Renal cortex interstitium (tissue), 15 donors: ENCODE measurements around the gene RNF220. TPM values are rescaled to one million over a fixed set of nuclear protein-coding genes. Genes with fewer than 3 reads are reported as not detected.
A peak's percentile ranks its signal among the peaks of the same experiment; 100 is the strongest.

Experiments
- DNase-seq, 11 donors: peaks; one replicate each; pipeline ENCODE4 v3.0.0-alpha.2; 2013; ENCODE audit warnings: low read depth in 9 of 11, low spot score in 4 of 11; ENCODE audit errors: extremely low read depth in 1 of 11
- long read RNA-seq, 16 experiments: transcript quantifications; one replicate each; lab custom pipeline, GENCODE V29; 2026
- polyA plus RNA-seq, 3 donors: library from polyadenylated mRNA; unstranded; fragments of 120-200 nt; gene quantifications; one replicate each; pipeline ENCODE4 v1.2.1, GENCODE V29; 2013; ENCODE audit not compliant: insufficient read length in 3 of 3

Gene RNF220
- 100 to 1,000 TPM in 2 of 3 donors, 10 to 100 TPM in 1; 94.1 to 103 (median 102) TPM for polyA plus RNA-seq
- long read RNA-seq, donor 1, partial matches to known transcripts: 7 of 7 reads
- long read RNA-seq, donor 1, other reads (novel, unspliced or antisense): 0 of 7 reads
- long read RNA-seq, donor 2: 0 reads
- long read RNA-seq, donor 3, partial matches to known transcripts: 15 of 38 reads
- long read RNA-seq, donor 3, other reads (novel, unspliced or antisense): 23 of 38 reads
- long read RNA-seq, donor 4: 0 reads
- long read RNA-seq, donor 5: 0 reads
- long read RNA-seq, donor 6, partial matches to known transcripts: 14 of 15 reads
- long read RNA-seq, donor 6, other reads (novel, unspliced or antisense): 0 of 15 reads
- long read RNA-seq, donor 7, partial matches to known transcripts: 8 of 19 reads
- long read RNA-seq, donor 7, other reads (novel, unspliced or antisense): 10 of 19 reads
- long read RNA-seq, donor 8, partial matches to known transcripts: 61 of 74 reads
- long read RNA-seq, donor 8, other reads (novel, unspliced or antisense): 13 of 74 reads
- long read RNA-seq, donor 9, partial matches to known transcripts: 13 of 18 reads
- long read RNA-seq, donor 9, other reads (novel, unspliced or antisense): 5 of 18 reads
- long read RNA-seq, donor 10, partial matches to known transcripts: 43 of 45 reads
- long read RNA-seq, donor 10, other reads (novel, unspliced or antisense): 0 of 45 reads
- long read RNA-seq, donor 11, partial matches to known transcripts: 17 of 24 reads
- long read RNA-seq, donor 11, other reads (novel, unspliced or antisense): 6 of 24 reads
- long read RNA-seq, donor 12, partial matches to known transcripts: 0 of 1 reads
- long read RNA-seq, donor 12, other reads (novel, unspliced or antisense): 0 of 1 reads
- long read RNA-seq, donor 13, partial matches to known transcripts: 60 of 101 reads
- long read RNA-seq, donor 13, other reads (novel, unspliced or antisense): 37 of 101 reads
- long read RNA-seq, donor 14, partial matches to known transcripts: 7 of 20 reads
- long read RNA-seq, donor 14, other reads (novel, unspliced or antisense): 12 of 20 reads
- long read RNA-seq, donor 15, partial matches to known transcripts: 7 of 7 reads
- long read RNA-seq, donor 15, other reads (novel, unspliced or antisense): 0 of 7 reads
- long read RNA-seq, donor 16, partial matches to known transcripts: 88 of 125 reads
- long read RNA-seq, donor 16, other reads (novel, unspliced or antisense): 33 of 125 reads

GRCh38 chr1:44405031-44405797 is at the start of gene RNF220:
TSS of gene RNF220 (plus strand) at chr1:44405255.
- peak in 5 of 11 donors; percentile 48 to 65 (median 59) for DNase-seq

GRCh38 chr1:44355582-44356305 is 49.3 kb upstream of the RNF220 start:
- no peak for DNase-seq

GRCh38 chr1:44357710-44358109 is 47.3 kb upstream of the RNF220 start:
- no peak for DNase-seq

- DNase-seq: no peak
Observed at GRCh38 chr1:44359234-44359935, 45.7 kb upstream of the RNF220 start.

- no peak for DNase-seq
Observed at GRCh38 chr1:44361478-44361877, 43.6 kb upstream of the RNF220 start.

- DNase-seq: no peak
Observed at GRCh38 chr1:44366371-44366975, 38.6 kb upstream of the RNF220 start.

GRCh38 chr1:44367944-44368343 is 37.1 kb upstream of the RNF220 start:
- no peak for DNase-seq

- no peak for DNase-seq
Observed at GRCh38 chr1:44368471-44369151, 36.4 kb upstream of the RNF220 start.

- DNase-seq: no peak
Observed at GRCh38 chr1:44371206-44371605, 33.8 kb upstream of the RNF220 start.

- DNase-seq: no peak
Observed at GRCh38 chr1:44375547-44375946, 29.5 kb upstream of the RNF220 start.

GRCh38 chr1:44377925-44378784 is 26.9 kb upstream of the RNF220 start:
- DNase-seq: peak in 7 of 11 donors; percentile 11 to 46 (median 30)

- no peak for DNase-seq
Observed at GRCh38 chr1:44380666-44381177, 24.3 kb upstream of the RNF220 start.

- DNase-seq: no peak
Observed at GRCh38 chr1:44388551-44388950, 16.5 kb upstream of the RNF220 start.

GRCh38 chr1:44389437-44389836 is 15.6 kb upstream of the RNF220 start:
- no peak for DNase-seq

- DNase-seq: no peak
Observed at GRCh38 chr1:44390277-44390676, 14.8 kb upstream of the RNF220 start.
